GM12864 (cell line): ENCODE measurements around the gene TLX2.

ENCODE experiments used
- DNase-seq: peaks from one replicate; pipeline ENCODE4 v3.0.0-alpha.2; 2011; ENCODE audit warnings: low read depth
- H3K4me3 ChIP-seq: 2 replicates; pipeline ENCODE4 v1.5.1; 2011; ENCODE audit warnings: mild to moderate bottlenecking, low read depth, low read length, control low read depth
- TF ChIP-seq, protein P1 (sequence below): IDR thresholded peaks from 2 replicates; pipeline ENCODE4 v1.5.1; 2011; ENCODE audit warnings: low read depth, mild to moderate bottlenecking, moderate library complexity, low read length, control low read depth, inconsistent platforms; ENCODE audit errors: missing control alignments

The TLX2 gene

DNA sequence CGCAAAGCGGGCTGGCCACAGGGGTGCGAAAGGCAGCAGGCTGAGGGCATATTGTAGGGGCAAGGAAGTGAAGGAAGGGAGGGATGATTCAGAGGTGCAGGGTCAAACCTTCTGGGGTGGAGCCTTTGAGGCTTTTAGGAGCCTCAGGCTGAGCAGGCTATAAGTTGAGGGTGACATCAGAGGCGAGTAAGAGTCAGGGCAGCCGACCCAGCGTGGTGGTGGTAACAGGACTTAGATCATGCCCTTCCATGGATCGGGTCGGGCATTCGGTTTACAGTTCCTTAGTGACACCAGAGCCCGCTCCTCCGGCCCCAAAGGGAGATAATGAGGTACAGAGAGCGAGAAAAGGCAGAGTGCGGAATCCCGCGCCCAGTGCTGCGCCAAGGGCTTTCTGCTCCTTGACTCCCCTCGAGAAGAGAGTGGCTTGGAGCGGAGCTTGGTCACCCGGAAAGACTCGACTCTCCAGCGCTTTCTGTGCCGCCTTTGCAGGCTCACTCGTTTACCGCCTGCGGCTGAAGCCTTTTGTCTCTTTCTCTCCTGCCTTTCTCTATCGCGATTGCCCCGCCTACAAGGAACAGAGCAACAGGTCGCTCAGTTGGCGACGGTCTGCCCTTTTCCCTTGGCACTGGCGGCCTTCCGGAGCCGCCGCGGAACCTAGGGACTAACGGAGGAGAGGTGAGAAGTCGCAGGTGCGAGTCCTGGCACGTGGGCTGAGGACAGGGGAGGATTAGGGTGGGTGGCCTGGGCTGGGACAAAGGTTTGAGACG lies 15.6 kb upstream of the TLX2 start:
- no peak overlapping the region; the same call in 1 of the 2 replicates for H3K4me3 ChIP-seq
- DNase-seq: no peak
- TF ChIP-seq, protein P1, sequence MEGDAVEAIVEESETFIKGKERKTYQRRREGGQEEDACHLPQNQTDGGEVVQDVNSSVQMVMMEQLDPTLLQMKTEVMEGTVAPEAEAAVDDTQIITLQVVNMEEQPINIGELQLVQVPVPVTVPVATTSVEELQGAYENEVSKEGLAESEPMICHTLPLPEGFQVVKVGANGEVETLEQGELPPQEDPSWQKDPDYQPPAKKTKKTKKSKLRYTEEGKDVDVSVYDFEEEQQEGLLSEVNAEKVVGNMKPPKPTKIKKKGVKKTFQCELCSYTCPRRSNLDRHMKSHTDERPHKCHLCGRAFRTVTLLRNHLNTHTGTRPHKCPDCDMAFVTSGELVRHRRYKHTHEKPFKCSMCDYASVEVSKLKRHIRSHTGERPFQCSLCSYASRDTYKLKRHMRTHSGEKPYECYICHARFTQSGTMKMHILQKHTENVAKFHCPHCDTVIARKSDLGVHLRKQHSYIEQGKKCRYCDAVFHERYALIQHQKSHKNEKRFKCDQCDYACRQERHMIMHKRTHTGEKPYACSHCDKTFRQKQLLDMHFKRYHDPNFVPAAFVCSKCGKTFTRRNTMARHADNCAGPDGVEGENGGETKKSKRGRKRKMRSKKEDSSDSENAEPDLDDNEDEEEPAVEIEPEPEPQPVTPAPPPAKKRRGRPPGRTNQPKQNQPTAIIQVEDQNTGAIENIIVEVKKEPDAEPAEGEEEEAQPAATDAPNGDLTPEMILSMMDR: no peak

DNA sequence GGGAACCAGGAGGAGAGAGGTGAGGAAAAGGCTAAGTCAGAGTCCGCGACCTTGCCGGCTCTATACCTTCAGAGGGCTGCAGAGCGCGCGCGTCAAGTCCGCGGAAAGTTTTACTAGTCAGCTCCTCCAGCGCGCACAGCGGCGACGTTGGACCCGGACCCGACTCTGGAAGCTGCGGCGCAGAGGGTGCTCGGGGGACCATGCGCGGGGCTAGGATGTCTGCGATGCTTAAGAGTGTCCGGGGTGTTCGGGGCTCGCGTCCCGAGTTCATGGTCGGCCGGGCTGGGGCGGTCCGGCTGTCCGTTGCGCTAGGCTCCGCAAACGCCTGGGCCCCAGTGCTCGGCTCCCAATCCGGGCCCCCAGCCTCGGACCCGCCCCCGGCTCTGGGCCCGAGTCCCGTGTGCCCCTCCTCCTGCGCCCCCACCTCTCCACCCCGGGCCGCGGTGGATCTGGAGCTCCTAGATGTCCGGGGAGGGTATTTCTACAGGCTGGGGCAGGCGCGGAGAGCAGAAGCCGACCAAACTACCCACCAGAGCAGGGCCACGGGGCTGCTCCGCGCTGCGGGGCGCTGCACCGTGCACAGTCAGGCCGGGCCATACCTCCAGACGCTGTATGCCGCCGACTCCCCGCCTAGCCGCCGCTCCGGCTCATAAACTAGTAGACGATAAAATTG lies 14.8 kb upstream of the TLX2 start, which contains the start of gene LBX2:
TSS of gene LBX2 (minus strand) at position 337 of the 673 bp plus-strand sequence. CDS start at position 271, 66 bp downstream.
- TF ChIP-seq, protein P1: no peak
- no peak within 1 kb of the TSS; the same call in 1 of the 2 replicates for H3K4me3 ChIP-seq
- DNase-seq: no peak

DNA sequence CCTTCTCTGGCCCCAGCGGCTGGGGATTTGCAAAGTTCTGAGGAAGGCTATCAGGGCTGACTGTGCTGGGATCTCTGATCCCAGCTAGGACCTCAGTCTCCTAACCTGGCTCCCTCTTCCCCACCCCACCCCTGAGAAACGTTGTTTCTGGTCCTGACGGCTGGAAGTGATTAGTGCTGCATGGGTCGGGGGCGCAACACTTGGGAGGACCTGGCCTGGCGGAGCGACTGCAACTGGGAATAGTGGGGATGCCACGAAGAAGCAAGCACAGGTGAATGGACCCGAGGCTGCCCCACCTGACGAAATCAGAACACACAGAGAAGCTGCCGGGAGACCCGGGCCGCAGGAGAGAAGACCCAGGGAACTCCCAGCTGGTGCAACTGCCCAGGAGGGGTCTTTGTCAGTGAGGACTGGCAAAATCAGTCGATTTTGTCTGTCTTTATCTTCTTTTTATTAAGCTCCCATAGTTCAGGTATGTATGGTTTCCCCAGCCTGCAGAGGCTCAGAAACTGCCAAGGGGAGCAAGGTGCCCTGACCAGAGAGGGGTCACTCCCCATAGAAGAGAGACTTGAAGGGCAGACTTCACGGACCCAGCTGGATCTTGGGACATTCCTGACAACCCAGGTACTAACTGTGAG lies 14.2 kb upstream of the TLX2 start:
- no peak for DNase-seq
- TF ChIP-seq, protein P1: no peak
- H3K4me3 ChIP-seq: no peak overlapping the region

DNA sequence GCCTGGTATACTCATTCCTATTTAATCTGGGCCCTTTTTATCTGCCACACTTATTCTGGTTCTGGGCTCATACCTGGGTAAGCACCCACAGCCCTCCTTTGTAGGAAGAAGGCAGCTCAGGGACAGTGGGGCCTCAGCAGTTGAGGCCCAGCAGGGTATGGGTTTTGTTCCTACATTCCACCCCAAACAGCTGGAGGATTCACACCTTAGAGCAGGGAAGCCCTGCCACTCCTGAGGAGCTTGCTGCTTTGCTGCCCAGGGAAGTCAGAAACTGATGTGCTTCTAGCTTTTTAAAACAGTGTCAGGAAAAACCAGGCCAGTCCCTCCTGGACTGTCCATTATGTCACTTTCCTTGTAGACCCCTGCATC lies 13.7 kb upstream of the TLX2 start:
- DNase-seq: no peak
- H3K4me3 ChIP-seq: no peak overlapping the region
- TF ChIP-seq, protein P1: no peak

DNA sequence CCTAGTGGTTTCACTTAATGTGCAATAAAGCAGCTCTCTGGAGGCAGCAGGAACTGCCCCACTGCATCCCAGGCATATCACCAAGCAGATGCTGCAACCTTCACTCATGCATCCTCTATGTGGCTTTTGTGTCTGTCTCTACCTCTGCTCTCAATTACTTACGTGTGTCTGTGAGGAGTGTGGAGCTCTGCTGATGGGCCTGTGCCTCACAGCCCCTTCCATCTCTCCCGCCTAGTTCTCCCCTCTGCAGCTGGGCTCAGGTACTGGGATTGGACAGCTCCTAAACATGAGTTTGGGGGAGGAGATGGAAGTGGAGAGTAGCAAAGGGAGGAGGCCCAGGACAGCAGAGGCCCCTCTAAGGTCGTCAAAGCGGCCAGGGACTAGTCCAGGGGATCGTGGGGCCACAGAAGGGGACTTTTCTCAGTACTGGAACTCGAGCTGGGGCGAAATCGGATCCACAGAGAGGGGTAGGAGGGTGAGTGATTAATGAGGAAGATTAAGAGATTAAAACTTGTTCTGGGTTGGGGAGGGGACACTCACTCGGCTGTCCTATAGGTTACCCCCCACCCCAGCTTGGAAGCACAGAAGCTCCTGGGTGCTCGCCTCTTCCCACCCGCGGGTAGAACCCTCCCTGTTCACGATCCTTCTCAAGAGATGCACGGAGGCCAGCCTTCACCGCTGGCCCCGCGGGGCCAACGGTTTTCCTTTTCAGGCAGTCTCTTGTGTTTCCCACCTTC lies 12.7 kb upstream of the TLX2 start:
- no peak overlapping the region for H3K4me3 ChIP-seq
- TF ChIP-seq, protein P1: no peak
- no peak for DNase-seq

DNA sequence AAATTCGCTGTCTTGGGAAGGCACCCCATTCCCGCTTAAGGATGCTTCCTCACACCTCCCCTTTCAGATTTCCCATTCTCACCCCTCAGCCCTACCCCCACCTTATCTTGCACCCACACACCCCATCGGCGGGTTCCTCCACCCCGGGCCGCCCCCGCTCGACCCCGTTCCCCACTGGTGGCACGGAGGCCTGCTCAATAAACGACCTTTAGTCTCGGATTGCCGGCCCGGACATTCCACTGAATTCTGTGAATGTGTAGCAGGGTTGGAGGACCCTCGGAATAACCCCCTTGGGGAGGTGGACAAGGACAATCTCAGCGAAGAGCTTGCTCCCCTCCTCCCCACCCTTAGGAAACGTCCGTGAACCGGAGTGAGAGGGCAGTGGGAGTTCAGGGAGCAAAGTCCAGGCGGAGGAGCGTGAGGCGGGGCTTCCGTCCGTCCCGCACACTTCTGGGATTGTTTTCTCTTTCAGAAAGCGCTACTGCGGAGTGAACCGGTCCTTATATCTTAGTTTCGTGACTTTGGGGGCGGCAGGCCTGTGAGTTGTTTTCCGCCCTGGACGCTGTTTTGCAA lies 12.0 kb upstream of the TLX2 start:
- TF ChIP-seq, protein P1: no peak
- DNase-seq: no peak
- H3K4me3 ChIP-seq: peak overlapping the region; percentile 55
